GM08714 (cell line): ENCODE results near the gene SERPINE2.
"Not testable (repeated sequence)": the region's sequence is repeated elsewhere in the genome, so short reads cannot be mapped to it uniquely, and the experiment has no call there.

Experiments
- H3K4me3 ChIP-seq: fragments of 200-500 bp; sonication (Bioruptor generic); 2 replicates; pipeline ENCODE4 v1.5.1; 2014; ENCODE audit warnings: mild to moderate bottlenecking, low read length, inconsistent platforms
- ZNF274 ChIP-seq: IDR thresholded peaks from 2 replicates; pipeline ENCODE4 v1.6.1; 2012; ENCODE audit warnings: mild to moderate bottlenecking, low read depth, low read length

SERPINE2 gene

GRCh38 chr2:223941579-223942277, 97.4 kb downstream of the SERPINE2 start:
- no peak overlapping the region; the same call in 1 of the 2 replicates for H3K4me3 ChIP-seq
- TF ChIP-seq ZNF274: no peak

GRCh38 chr2:223939438-223939837, 99.6 kb downstream of the SERPINE2 start:
- H3K4me3 ChIP-seq: not testable (repeated sequence)

GRCh38 chr2:223937535-223937934, 101.6 kb downstream of the SERPINE2 start:
- TF ChIP-seq ZNF274: no peak
- no peak overlapping the region for H3K4me3 ChIP-seq

GRCh38 chr2:223936862-223937326, 102.2 kb downstream of the SERPINE2 start:
- H3K4me3 ChIP-seq: no peak overlapping the region
- no peak for TF ChIP-seq ZNF274

GRCh38 chr2:223935459-223936125, 103.5 kb downstream of the SERPINE2 start:
- TF ChIP-seq ZNF274: no peak
- no peak overlapping the region for H3K4me3 ChIP-seq

GRCh38 chr2:223934870-223935269, 104.2 kb downstream of the SERPINE2 start:
- no peak for TF ChIP-seq ZNF274
- H3K4me3 ChIP-seq: no peak overlapping the region

GRCh38 chr2:223932816-223933800, 106.0 kb downstream of the SERPINE2 start:
- H3K4me3 ChIP-seq: no peak overlapping the region
- no peak for TF ChIP-seq ZNF274

GRCh38 chr2:223930103-223930976, 108.7 kb downstream of the SERPINE2 start:
- no peak for TF ChIP-seq ZNF274
- no peak overlapping the region for H3K4me3 ChIP-seq

GRCh38 chr2:223929571-223930102, 109.4 kb downstream of the SERPINE2 start:
- H3K4me3 ChIP-seq: no peak overlapping the region

GRCh38 chr2:223928113-223929006, 110.7 kb downstream of the SERPINE2 start:
- H3K4me3 ChIP-seq: no peak overlapping the region
- TF ChIP-seq ZNF274: no peak

More at GRCh38 chr2:223929571-223930102, 109.4 kb downstream of the SERPINE2 start:
- TF ChIP-seq ZNF274: no peak

- TF ChIP-seq ZNF274: no peak
- no peak overlapping the region for H3K4me3 ChIP-seq
Measured at GRCh38 chr2:223925106-223925505, 114.0 kb downstream of the SERPINE2 start.
